Skin of body (tissue), 2 donors: ENCODE data around the gene TTYH1. TPM values are rescaled to one million over a fixed set of nuclear protein-coding genes. Genes with fewer than 3 reads are reported as not detected.
"Not testable (repeated sequence)": the region's sequence is repeated elsewhere in the genome, so short reads cannot be mapped to it uniquely, and the experiment has no call there.

Source experiments
- DNase-seq: peaks from one replicate; lab custom pipeline; 2025; lab: John Stamatoyannopoulos, UW
- total RNA-seq: library from RNA; depleted of rRNA; stranded (reverse); fragments of >200 nt; gene quantifications from one replicate; pipeline ENCODE4 v1.2.3, GENCODE V29; 2014

Gene TTYH1
- total RNA-seq, 1 donor from 2014 or later = 9.2 TPM

GRCh38 chr19:54459282-54460229 is 44.3 kb downstream of the TTYH1 start:
- DNase-seq = no peak

GRCh38 chr19:54460230-54461005 is 45.2 kb downstream of the TTYH1 start:
- no peak for DNase-seq

- no peak for DNase-seq
Measured at GRCh38 chr19:54461210-54461609, 45.9 kb downstream of the TTYH1 start.

GRCh38 chr19:54461613-54462012 is 46.3 kb downstream of the TTYH1 start:
- peak; percentile 43 for DNase-seq

GRCh38 chr19:54462047-54462654 is 46.9 kb downstream of the TTYH1 start:
- DNase-seq = no peak

- peak; percentile 55 for DNase-seq
Measured at GRCh38 chr19:54462655-54463530, 47.6 kb downstream of the TTYH1 start.

GRCh38 chr19:54463531-54464043 is 48.3 kb downstream of the TTYH1 start, which contains the start of gene LENG9:
TSS of gene LENG9 (minus strand) at chr19:54463778. CDS start at chr19:54463526, 252 bp downstream.
- DNase-seq = peak; percentile 99

- DNase-seq = peak; percentile 99
Measured at GRCh38 chr19:54464044-54464629, 48.9 kb downstream of the TTYH1 start.

GRCh38 chr19:54464630-54465425 is 49.6 kb downstream of the TTYH1 start:
- DNase-seq = peak; percentile 85

GRCh38 chr19:54465426-54466109 is 50.3 kb downstream of the TTYH1 start:
- no peak for DNase-seq

GRCh38 chr19:54466110-54466480 is 50.8 kb downstream of the TTYH1 start:
- not testable (repeated sequence) for DNase-seq

GRCh38 chr19:54469496-54469934 is 54.3 kb downstream of the TTYH1 start:
- peak; percentile 23 for DNase-seq

- DNase-seq = no peak
Measured at GRCh38 chr19:54470276-54470887, 55.1 kb downstream of the TTYH1 start.

GRCh38 chr19:54470991-54471782 is 55.9 kb downstream of the TTYH1 start:
- DNase-seq = peak; percentile 71

- peak; percentile 97 for DNase-seq
Measured at GRCh38 chr19:54473071-54473891, 58.0 kb downstream of the TTYH1 start, which contains the start of gene CDC42EP5. TSS of gene CDC42EP5 (minus strand) at chr19:54473296. CDS start at chr19:54465547, 7,749 bp downstream.

GRCh38 chr19:54473892-54474372 is 58.7 kb downstream of the TTYH1 start:
- DNase-seq = no peak
